AG04449 (cell line): ENCODE data around the gene PCCA.

ENCODE experiments used
- CTCF ChIA-PET: fragments of 350-600 bp; formaldehyde crosslinking; extraction: SDS; loops from one replicate; lab custom pipeline; 2021; ENCODE audit warnings: antibody characterized with exemption; lab: Yijun Ruan, JAX
- POLR2A ChIA-PET: fragments of 400-600, 350-600 bp; formaldehyde crosslinking; extraction: SDS; loops from one replicate; lab custom pipeline; 2020; ENCODE audit warnings: antibody characterized with exemption, inconsistent platforms; lab: Yijun Ruan, JAX
- DNase-seq: peaks from one replicate; pipeline ENCODE4 v3.0.0-alpha.2; 2010; ENCODE audit warnings: low read depth, low spot score
- H3K4me3 ChIP-seq: 2 replicates; pipeline ENCODE4 v1.5.1; 2011; ENCODE audit warnings: low read depth, mild to moderate bottlenecking, control low read depth, low read length
- CTCF ChIP-seq: IDR thresholded peaks from one replicate; pipeline ENCODE4 v1.5.1; 2011; ENCODE audit warnings: mild to moderate bottlenecking, moderate library complexity, low read length, control low read depth, inconsistent platforms; ENCODE audit not compliant: insufficient read depth; ENCODE audit errors: missing control alignments

PCCA gene

GRCh38 chr13:100490692-100491091 is 401.8 kb downstream of the PCCA start:
- ChIA-PET POLR2A (no interaction called here), CTCF (no interaction called here)
- H3K4me3 ChIP-seq: no peak overlapping the region
- no peak for TF ChIP-seq CTCF
- DNase-seq: no peak

GRCh38 chr13:100491164-100491842 is 402.4 kb downstream of the PCCA start:
- ChIA-PET POLR2A (no interaction called here), CTCF (no interaction called here)
- TF ChIP-seq CTCF: no peak
- H3K4me3 ChIP-seq: no peak overlapping the region
- no peak for DNase-seq

- CTCF ChIA-PET: no interaction called here
- TF ChIP-seq CTCF: no peak
- no peak overlapping the region for H3K4me3 ChIP-seq
- no peak for DNase-seq
- POLR2A ChIA-PET: no interaction called here
These were observed 404.5 kb downstream of the PCCA start for GRCh38 chr13:100493418-100493817.

DNA sequence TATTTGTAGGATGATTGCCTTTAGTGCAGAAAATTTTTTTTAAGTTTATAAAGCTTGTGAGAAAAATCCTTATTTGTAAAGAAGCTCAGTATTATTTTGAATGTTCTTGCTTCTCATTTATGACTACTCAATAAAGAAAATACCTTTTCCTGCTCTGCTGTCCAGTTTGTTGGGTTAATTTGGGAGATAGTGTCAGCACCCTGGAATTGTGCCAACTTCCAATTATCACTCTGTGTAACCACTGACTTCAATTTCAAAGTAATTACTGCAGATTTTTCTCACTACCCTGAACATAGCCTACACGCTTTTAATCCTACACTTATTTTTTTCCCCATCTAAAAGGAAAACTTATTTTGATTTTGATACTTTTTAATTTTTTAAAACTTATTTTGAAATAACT is 406.6 kb downstream of the PCCA start:
- ChIA-PET CTCF (interaction anchor here (1.0 kb wide), 1 partner anchor 15 kb away, joined by 3 read pairs; no protein-coding TSS in a partner anchor), POLR2A (no interaction called here)
- DNase-seq: no peak
- no peak for TF ChIP-seq CTCF
- no peak overlapping the region for H3K4me3 ChIP-seq

DNA sequence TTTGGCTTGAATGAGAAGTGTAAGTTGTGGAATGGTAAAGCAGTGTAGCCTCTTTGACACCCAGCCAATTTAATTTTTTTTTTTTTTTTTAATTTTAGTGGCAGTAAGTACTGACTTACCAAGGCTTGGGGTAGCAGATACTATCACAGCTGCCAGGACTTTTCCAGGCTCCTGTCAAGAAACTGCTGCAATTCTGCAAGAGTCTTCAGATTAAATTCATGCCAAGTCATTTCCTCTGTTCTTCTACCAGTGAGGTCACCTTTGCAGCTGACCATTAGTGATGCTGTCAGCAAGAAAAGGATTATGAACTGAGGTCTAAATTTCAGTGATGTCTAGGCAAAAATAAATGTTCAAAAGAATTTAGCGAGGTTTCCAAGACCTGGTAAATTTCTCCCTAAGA is 408.5 kb downstream of the PCCA start:
- no peak for TF ChIP-seq CTCF
- ChIA-PET CTCF (interaction anchor here (1.2 to 2.4 kb wide), 2 partner anchors 16 to 18 kb away, joined by 5 to 6 read pairs; no protein-coding TSS in a partner anchor), POLR2A (no interaction called here)
- H3K4me3 ChIP-seq: no peak overlapping the region
- no peak for DNase-seq

DNA sequence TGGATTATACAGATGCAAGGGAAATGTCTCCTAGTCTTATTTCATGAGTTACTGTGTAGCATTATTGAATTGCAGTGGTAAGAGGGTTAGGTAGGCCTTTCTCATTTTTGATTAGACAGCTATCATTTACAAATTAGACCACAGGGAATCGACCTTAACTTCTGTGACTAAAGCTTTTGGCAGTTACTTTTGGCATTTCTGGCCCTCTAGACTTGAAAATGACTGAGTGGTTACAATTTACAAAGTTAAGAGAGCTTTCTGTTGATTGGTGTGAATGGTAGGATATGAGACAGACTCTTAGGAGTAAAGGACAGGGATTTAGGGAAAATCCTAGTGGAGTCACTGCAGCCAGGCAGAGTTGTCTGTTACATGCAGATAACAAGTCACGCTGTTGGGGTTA is 413.6 kb downstream of the PCCA start:
- ChIA-PET POLR2A (no interaction called here), CTCF (interaction anchor here (1.0 kb wide), 3 partner anchors 11 to 847 kb away, joined by 3 read pairs; no protein-coding TSS in a partner anchor)
- H3K4me3 ChIP-seq: no peak overlapping the region
- DNase-seq: no peak
- no peak for TF ChIP-seq CTCF
